ENCODE data around the gene GINS1.

GINS1 gene

GRCh38 chr20:25374842-25375241 lies 32.6 kb upstream of the GINS1 start:
- Histone ChIP-seq H3K9me3 (ENCODE audit: control insufficient read depth in 1 of 2, low read length in 2 of 2) (no peaks in the 10 kb centered on the region), H3K27ac (ENCODE audit: low read length) (no peak overlapping the region)

DNA sequence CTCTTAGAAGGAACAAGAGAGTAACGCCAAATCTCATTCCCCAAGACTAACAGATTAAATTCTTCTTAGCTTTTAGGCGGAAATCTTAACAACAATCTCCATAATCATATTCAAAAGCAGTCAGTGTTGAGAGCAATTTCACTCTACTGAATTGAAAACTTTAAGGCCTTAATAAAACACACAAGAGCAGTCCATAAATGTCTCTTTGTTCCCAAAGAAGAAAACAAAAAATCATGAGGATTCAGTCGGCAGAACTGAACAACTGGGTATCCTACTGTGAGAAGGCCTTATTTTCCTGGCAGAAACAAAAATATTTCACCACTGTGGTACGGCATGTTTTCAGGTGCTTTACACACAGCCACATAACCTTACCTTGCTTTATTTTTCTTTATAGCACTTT lies 31.2 kb upstream of the GINS1 start:
- Histone ChIP-seq H3K4me3 (ENCODE audit: low read depth in 1 of 2, low read length in 2 of 2) (no peak overlapping the region), H3K36me3 (ENCODE audit: control insufficient read depth in 1 of 2, insufficient read depth in 2 of 2, low read length in 2 of 2) (no peaks in the 10 kb centered on the region), H3K4me1 (ENCODE audit: control insufficient read depth in 1 of 2, insufficient read depth in 2 of 2, low read length in 2 of 2) (peaks cover 0 to 11% of the 10 kb centered on the region in 2 donors), H3K9me3 (ENCODE audit: control insufficient read depth in 1 of 2, low read length in 2 of 2) (no peaks in the 10 kb centered on the region), H3K27ac (ENCODE audit: low read length) (no peak overlapping the region), H3K27me3 (ENCODE audit: low read depth, low read length) (no peaks in the 10 kb centered on the region)

More at GRCh38 chr20:25374842-25375241, 32.6 kb upstream of the GINS1 start:
- Histone ChIP-seq H3K4me3 (ENCODE audit: low read depth in 1 of 2, low read length in 2 of 2) (no peak overlapping the region), H3K4me1 (ENCODE audit: control insufficient read depth in 1 of 2, insufficient read depth in 2 of 2, low read length in 2 of 2) (peaks cover 0 to 11% of the 10 kb centered on the region in 2 donors), H3K36me3 (ENCODE audit: control insufficient read depth in 1 of 2, insufficient read depth in 2 of 2, low read length in 2 of 2) (no peaks in the 10 kb centered on the region), H3K27me3 (ENCODE audit: low read depth, low read length) (no peaks in the 10 kb centered on the region)

GRCh38 chr20:25376886-25377285 lies 30.6 kb upstream of the GINS1 start:
- Histone ChIP-seq H3K4me1 (ENCODE audit: control insufficient read depth in 1 of 2, insufficient read depth in 2 of 2, low read length in 2 of 2) (peaks cover 0 to 11% of the 10 kb centered on the region in 2 donors), H3K27me3 (ENCODE audit: low read depth, low read length) (no peaks in the 10 kb centered on the region), H3K4me3 (ENCODE audit: low read depth in 1 of 2, low read length in 2 of 2) (no peak overlapping the region), H3K27ac (ENCODE audit: low read length) (no peak overlapping the region), H3K36me3 (ENCODE audit: control insufficient read depth in 1 of 2, insufficient read depth in 2 of 2, low read length in 2 of 2) (no peaks in the 10 kb centered on the region), H3K9me3 (ENCODE audit: control insufficient read depth in 1 of 2, low read length in 2 of 2) (no peaks in the 10 kb centered on the region)

GRCh38 chr20:25378189-25378883 lies 29.1 kb upstream of the GINS1 start:
- H3K4me1 ChIP-seq (ENCODE audit: control insufficient read depth in 1 of 2, insufficient read depth in 2 of 2, low read length in 2 of 2), result peaks cover 0 to 11% of the 10 kb centered on the region in 2 donors
- no peaks in the 10 kb centered on the region for H3K9me3 ChIP-seq (ENCODE audit: control insufficient read depth in 1 of 2, low read length in 2 of 2)
- no peaks in the 10 kb centered on the region for H3K27me3 ChIP-seq (ENCODE audit: low read depth, low read length)
- no peaks in the 10 kb centered on the region for H3K36me3 ChIP-seq (ENCODE audit: control insufficient read depth in 1 of 2, insufficient read depth in 2 of 2, low read length in 2 of 2)
- no peak overlapping the region for H3K27ac ChIP-seq (ENCODE audit: low read length)
- H3K4me3 ChIP-seq (ENCODE audit: low read depth in 1 of 2, low read length in 2 of 2), result no peak overlapping the region

DNA sequence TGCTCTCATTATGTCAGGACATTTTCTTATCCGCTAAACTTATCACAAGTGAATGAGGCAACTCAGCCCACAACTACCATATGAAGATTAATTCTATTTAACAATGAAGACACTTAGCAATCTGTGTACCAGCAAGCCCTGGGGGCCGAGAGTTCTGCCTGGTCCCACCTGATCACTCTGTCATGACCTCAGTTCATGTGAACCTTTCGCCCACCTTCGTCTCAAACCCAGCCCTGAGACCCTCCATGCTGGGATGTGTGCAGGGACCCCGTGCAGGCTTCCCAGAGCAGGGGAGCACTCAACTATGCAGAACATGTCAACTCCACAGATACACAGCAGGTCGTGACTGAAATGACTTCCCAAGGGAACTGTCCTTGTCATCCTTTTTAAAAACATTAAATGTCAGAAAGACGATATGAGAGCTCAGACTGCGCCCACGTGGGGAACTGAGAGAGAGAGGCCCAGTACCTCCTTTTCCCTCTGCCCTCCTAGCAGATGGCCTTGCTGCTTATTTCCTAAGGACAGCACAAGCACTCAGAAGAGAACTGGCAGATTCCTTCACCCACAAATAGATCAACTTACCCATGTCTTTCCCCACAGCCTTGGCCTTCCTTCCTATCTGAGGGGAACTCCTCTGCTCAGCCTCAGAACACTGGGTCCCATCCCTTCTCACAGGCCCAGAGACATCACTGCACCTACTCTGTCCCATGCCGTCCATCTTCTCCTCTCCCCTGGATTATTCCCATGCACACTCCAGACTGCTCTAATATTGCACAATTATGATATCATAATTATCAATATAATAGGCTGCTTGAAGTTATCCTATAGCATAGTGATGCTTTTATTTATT lies 28.4 kb upstream of the GINS1 start:
- Histone ChIP-seq H3K36me3 (ENCODE audit: control insufficient read depth in 1 of 2, insufficient read depth in 2 of 2, low read length in 2 of 2) (no peaks in the 10 kb centered on the region), H3K9me3 (ENCODE audit: control insufficient read depth in 1 of 2, low read length in 2 of 2) (no peaks in the 10 kb centered on the region), H3K4me3 (ENCODE audit: low read depth in 1 of 2, low read length in 2 of 2) (no peak overlapping the region), H3K4me1 (ENCODE audit: control insufficient read depth in 1 of 2, insufficient read depth in 2 of 2, low read length in 2 of 2) (peaks cover 0 to 11% of the 10 kb centered on the region in 2 donors), H3K27me3 (ENCODE audit: low read depth, low read length) (no peaks in the 10 kb centered on the region), H3K27ac (ENCODE audit: low read length) (no peak overlapping the region)

GRCh38 chr20:25380945-25381614 lies 26.4 kb upstream of the GINS1 start:
- no peak overlapping the region for H3K27ac ChIP-seq (ENCODE audit: low read length)
- no peaks in the 10 kb centered on the region for H3K27me3 ChIP-seq (ENCODE audit: low read depth, low read length)
- H3K4me1 ChIP-seq (ENCODE audit: control insufficient read depth in 1 of 2, insufficient read depth in 2 of 2, low read length in 2 of 2), result peaks cover 0 to 11% of the 10 kb centered on the region in 2 donors
- no peak overlapping the region for H3K4me3 ChIP-seq (ENCODE audit: low read depth in 1 of 2, low read length in 2 of 2)
- no peaks in the 10 kb centered on the region for H3K36me3 ChIP-seq (ENCODE audit: control insufficient read depth in 1 of 2, insufficient read depth in 2 of 2, low read length in 2 of 2)
- no peaks in the 10 kb centered on the region for H3K9me3 ChIP-seq (ENCODE audit: control insufficient read depth in 1 of 2, low read length in 2 of 2)

DNA sequence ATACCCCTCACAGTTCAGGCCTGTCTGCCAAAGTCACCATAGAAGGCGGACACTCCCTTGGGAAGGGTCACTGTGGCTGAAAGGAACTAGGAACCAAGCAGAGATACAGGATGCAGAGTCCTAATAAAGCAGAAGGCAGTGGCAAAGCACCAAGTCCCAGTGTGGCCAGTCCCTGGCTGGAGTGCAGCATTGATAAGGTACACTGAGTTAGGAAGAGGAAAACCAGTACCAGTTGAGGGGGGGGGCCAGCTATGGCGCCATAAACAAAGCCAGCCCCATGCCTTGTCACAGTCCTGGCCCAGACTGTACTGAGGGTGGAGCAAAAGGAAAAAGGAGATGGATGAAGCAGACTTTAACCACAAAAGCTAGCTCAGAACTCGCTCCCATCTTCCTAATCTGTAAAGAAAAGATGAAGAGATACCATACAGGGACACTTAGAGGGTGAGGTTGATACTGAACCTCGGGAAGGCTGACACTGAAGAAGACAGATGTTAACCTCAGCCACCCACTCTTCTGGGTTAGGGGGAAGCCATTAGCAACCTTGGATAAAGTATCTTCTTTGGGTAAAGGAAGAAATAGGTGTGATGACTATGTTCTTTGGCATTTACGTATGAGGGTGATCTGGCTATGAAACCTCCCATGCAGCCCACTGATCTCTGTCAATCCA lies 24.6 kb upstream of the GINS1 start:
- H3K4me3 ChIP-seq (ENCODE audit: low read depth in 1 of 2, low read length in 2 of 2), result no peak overlapping the region
- no peaks in the 10 kb centered on the region for H3K27me3 ChIP-seq (ENCODE audit: low read depth, low read length)
- H3K4me1 ChIP-seq (ENCODE audit: control insufficient read depth in 1 of 2, insufficient read depth in 2 of 2, low read length in 2 of 2), result no peaks in the 10 kb centered on the region
- no peaks in the 10 kb centered on the region for H3K36me3 ChIP-seq (ENCODE audit: control insufficient read depth in 1 of 2, insufficient read depth in 2 of 2, low read length in 2 of 2)
- no peaks in the 10 kb centered on the region for H3K9me3 ChIP-seq (ENCODE audit: control insufficient read depth in 1 of 2, low read length in 2 of 2)
- no peak overlapping the region for H3K27ac ChIP-seq (ENCODE audit: low read length)

GRCh38 chr20:25389401-25389857 lies 18.0 kb upstream of the GINS1 start:
- Histone ChIP-seq H3K4me1 (ENCODE audit: control insufficient read depth in 1 of 2, insufficient read depth in 2 of 2, low read length in 2 of 2) (peaks cover 0 to 11% of the 10 kb centered on the region in 2 donors), H3K27me3 (ENCODE audit: low read depth, low read length) (no peaks in the 10 kb centered on the region), H3K36me3 (ENCODE audit: control insufficient read depth in 1 of 2, insufficient read depth in 2 of 2, low read length in 2 of 2) (no peaks in the 10 kb centered on the region), H3K4me3 (ENCODE audit: low read depth in 1 of 2, low read length in 2 of 2) (peak overlapping the region; percentile 60 to 87), H3K27ac (ENCODE audit: low read length) (no peak overlapping the region), H3K9me3 (ENCODE audit: control insufficient read depth in 1 of 2, low read length in 2 of 2) (no peaks in the 10 kb centered on the region)

GRCh38 chr20:25389858-25390537 lies 17.5 kb upstream of the GINS1 start:
- Histone ChIP-seq H3K9me3 (ENCODE audit: control insufficient read depth in 1 of 2, low read length in 2 of 2) (no peaks in the 10 kb centered on the region), H3K36me3 (ENCODE audit: control insufficient read depth in 1 of 2, insufficient read depth in 2 of 2, low read length in 2 of 2) (no peaks in the 10 kb centered on the region), H3K4me1 (ENCODE audit: control insufficient read depth in 1 of 2, insufficient read depth in 2 of 2, low read length in 2 of 2) (peaks cover 0 to 11% of the 10 kb centered on the region in 2 donors), H3K4me3 (ENCODE audit: low read depth in 1 of 2, low read length in 2 of 2) (peak overlapping the region; percentile 60 to 87), H3K27ac (ENCODE audit: low read length) (no peak overlapping the region), H3K27me3 (ENCODE audit: low read depth, low read length) (no peaks in the 10 kb centered on the region)

GRCh38 chr20:25390538-25391528 lies 16.6 kb upstream of the GINS1 start, which contains the start of gene ABHD12:
TSS of gene ABHD12 (minus strand) at chr20:25390835. CDS start at chr20:25390703, 132 bp downstream.
- peak within 1 kb of the TSS; percentile 82 for H3K27ac ChIP-seq (ENCODE audit: low read length)
- H3K4me3 ChIP-seq (ENCODE audit: low read depth in 1 of 2, low read length in 2 of 2), result peak within 1 kb of the TSS; percentile 75 to 87
- H3K4me1 ChIP-seq (ENCODE audit: control insufficient read depth in 1 of 2, insufficient read depth in 2 of 2, low read length in 2 of 2), result peaks cover 0 to 11% of the 10 kb centered on the region in 2 donors
- H3K9me3 ChIP-seq (ENCODE audit: control insufficient read depth in 1 of 2, low read length in 2 of 2), result no peaks in the 10 kb centered on the region
- no peaks in the 10 kb centered on the region for H3K36me3 ChIP-seq (ENCODE audit: control insufficient read depth in 1 of 2, insufficient read depth in 2 of 2, low read length in 2 of 2)
- H3K27me3 ChIP-seq (ENCODE audit: low read depth, low read length), result no peaks in the 10 kb centered on the region
